ENCODE results near the gene TSPAN14.

- no peak for TF ChIP-seq EZH2 (IDR thresholded peaks at IDR 0.05)
- no peak for TF ChIP-seq POLR2AphosphoS5 (IDR thresholded peaks at IDR 0.05; ENCODE audit: borderline replicate concordance, low read depth, low read length)
- TF ChIP-seq FOXP2 (optimal IDR thresholded peaks at IDR 0.05; ENCODE audit: control extremely low read depth, extremely low read length, insufficient read depth): no peak
Observed at GRCh38 chr10:80520661-80521470, 66.8 kb downstream of the TSPAN14 start.

Measured in SK-N-MC (cell line).